Dermis blood vessel endothelial cell (primary cell): ENCODE measurements around the gene CYP26B1. TPM values are rescaled to one million over a fixed set of nuclear protein-coding genes. Genes with fewer than 3 reads are reported as not detected.

ENCODE experiments used
- DNase-seq: peaks from one replicate; pipeline ENCODE4 v3.0.0; 2010
- total RNA-seq: library from RNA; depleted of rRNA; stranded (reverse); fragments of >200 nt; gene quantifications from 2 replicates; pipeline ENCODE4 v1.2.3, GENCODE V29; 2014

Gene CYP26B1
- total RNA-seq, 1 donor from 2014 or later: under 0.01 TPM

DNA sequence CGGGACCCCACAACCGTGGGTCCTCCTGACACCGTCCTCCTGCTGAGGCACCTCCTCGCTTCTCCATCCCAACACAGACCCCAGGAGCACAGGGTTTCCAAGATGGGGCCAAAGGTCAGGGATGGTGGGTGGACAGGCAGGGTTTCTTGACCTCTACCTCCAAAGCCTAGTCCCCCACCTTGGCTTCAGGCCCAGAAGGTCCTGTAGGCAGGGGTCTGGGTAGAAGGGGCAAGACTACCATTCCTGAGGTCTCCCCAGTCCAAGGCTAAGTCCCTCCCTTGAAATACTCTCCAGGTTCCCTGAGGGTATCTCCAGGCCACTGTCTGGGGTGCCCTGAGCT is 7.1 kb downstream of the CYP26B1 start:
- DNase-seq: no peak

DNA sequence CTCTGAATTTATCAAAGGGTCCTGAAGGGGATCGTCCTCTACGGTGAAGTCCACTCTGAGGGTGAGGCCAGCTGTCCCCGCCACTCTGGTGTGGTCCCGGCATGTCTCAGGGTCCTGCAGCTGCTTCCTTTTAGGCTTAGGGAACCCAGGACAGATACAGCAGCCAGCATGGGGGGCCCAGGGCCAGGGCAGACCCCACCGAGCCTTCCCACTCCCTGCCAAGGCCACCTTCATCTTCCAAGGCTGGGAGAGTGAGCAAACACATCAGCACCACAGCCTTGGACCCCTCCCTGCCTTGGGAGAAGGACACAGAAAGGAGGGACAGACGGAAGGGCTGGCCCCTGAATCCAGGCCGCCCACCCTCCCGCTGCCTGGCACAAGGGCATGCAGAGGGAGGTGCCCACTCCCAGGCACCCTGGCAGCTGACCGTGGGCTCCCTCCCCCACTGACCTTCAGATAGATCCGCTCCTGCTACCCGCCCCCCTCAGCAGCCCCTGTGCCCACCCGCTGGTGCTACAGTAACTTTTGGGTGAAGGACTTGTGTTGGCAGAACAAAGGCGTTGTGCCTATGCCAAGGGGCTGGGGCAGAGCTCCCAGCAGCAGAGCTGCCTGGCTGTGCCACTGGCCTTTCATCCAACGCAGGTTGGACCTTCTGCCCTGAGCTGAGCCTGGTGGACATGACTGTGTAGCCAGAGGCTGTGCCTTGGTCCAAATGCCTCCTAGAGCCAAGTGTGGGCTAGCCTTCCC is 7.6 kb downstream of the CYP26B1 start:
- DNase-seq: no peak

DNA sequence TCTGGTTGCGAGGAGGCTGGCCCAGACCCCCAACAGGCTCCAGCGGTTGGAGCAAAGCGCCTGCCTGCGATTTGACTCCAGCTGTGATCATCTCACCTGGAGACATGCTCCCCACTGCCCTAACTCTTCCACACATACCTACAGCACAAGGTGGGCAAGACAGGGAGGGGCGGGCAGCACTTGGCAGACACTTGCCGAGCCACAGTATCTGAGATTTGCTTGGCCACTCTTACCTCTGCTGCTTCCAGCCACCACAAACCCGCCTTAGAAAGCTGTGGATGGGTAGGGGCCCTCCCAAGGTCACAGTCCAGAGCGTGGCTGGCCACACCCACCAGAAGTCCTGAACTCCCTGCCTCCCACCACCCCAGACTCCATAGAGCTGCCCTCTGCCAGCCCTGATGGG is 8.2 kb downstream of the CYP26B1 start:
- no peak for DNase-seq

DNA sequence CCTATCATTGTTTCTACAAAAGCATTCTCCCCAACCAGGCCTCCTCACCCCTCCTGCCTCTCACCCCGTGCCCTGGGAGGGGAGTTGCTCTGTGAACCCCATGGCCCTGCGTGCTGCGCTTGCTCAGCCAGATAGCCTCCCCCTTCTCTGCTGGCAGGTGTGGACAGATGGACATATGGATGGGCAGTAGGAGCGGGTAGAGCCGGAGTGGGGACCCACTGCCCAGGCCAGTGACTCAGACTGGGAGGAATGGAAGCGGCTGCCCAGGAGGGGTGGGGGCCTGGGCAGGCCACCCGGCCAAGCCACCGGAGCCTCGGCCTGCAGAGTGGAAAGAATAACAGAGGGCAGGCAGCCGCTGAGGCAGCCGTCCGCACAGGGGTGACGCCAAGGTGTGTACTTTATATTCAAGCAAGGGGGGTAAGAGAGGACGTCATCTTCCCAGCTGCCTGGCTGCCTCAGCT is 8.7 kb downstream of the CYP26B1 start:
- DNase-seq: no peak

DNA sequence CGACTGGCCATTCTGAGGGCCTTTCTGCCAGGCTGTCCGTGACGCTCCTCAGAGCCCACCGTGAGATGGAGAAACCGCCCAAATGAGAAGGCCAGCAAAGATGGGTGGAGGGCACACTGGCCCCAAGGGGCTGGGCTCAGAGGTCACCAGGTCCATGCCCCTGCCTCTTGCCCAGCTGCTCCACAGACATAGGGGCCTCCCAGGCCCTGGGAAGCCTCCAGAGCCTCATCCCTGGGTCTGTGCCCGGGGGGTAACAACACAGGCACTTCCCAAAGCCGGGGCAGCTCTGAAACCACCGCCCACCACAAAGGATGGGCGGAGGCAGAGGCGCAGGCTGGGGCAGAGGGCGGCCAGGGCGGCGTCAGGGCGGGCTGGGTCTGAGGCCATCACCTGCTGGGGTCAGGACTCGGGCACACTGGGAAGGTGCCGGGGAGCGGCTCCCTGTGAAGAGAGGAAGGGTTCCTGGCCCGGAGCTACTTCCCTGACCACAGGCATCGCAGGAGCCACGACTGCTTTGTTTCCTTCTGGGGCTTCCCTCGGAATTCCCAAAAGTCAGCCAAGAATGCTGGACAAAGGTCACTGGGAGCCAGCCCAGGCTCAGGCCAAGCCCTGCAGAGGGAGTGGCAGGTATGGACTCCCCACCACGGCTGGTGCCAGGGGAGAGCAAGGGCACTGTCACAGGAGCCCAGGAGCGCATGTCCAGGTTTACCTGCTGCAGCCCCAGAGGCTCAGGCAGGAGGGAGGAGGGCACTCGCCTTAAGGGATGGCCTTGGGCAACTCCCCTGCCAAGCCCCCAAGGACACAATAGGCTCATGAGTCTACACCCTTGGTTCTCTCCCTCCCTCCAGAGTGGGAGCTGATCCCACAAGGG is 9.4 kb downstream of the CYP26B1 start:
- no peak for DNase-seq

DNA sequence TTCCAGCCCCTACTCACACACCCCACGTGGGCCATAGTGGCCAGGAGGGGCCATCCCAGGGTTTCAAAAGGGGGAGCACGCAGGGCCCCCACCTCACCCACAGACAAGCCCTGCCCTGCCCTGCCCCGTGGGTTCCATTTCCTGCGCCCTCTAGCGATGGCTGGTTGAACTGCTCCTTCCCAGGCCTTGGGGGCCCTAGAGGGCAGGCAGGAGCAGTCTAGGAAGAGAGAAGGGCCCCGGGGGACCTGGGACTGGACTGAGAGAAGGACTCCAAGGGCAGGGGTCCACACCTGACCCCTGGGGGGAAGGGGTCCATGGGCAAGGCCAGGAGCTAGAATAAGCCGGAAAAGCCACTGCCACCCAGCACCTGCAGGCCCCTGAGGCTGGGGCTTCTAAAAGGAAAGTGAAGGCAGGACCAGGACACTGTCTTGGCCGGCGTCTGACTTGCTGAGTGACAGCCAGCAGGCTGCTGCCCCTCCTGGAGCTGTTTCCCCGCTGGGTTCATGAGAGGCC is 10.1 kb downstream of the CYP26B1 start:
- peak; percentile 72 for DNase-seq

DNA sequence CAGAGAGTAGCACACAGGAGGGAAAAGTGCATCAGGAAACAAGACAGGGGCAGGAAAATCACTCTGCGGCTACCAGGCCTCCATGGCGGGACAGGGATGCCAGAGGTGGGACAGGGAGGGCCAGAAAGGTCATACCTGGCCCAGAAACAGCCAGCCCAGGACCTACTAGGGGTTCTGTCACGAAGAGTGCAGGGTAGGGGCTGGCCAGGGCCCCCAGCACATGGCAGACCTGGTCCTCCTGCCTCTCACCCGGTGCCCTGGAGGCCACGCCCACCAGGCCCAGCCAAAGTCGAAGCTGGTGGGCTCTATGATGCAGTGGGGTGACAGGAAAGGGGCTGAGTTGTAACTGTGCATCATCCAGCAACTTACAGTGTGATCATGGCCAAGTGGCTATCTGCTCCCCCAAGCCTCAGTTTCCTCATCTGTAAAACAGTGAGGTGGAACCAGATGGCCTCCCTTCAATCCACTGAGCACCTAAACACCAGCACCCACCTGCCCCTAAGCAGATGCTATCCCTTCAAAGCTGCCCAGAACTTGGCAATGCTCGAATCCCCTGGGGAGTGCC is 10.6 kb downstream of the CYP26B1 start:
- DNase-seq: no peak

DNA sequence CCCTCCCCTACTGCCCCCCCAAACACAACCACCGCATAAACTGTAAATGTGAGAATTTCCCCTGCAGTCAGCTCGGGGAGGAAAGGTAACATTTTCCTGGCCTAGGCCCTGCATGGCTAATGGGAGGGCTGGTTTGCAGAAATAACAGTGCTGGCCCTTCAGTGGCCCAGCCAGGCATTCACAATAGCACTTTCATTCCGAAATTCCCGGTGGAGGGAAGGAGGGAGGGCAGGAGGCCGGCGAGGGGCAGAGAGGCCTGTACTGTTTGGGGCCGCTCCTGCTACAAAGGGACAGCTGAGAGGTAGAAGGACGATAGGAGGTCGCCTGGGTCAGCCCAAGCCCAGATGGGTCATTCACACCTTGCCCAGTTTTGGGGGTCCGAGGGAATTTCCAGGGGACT is 11.3 kb downstream of the CYP26B1 start:
- no peak for DNase-seq

DNA sequence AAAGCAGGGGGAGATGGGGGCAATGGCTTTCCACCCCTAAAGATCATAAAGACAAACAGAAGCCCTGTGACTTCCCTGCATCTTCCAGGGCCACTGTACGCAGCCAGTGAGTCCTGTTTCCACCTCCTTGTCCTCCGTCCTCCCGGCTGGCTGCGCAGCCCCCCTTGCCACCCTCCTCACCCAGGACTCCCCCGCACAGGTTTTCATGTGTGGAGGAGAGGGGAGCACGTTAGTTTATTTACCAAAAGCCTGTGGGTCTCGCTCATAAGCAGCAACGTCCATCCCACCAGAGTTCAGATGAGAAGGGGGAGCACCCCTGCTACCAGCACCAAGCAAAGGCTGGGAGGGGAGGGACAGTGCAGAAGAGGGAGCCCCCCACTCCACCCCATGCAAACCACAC is 11.7 kb downstream of the CYP26B1 start:
- DNase-seq: no peak

DNA sequence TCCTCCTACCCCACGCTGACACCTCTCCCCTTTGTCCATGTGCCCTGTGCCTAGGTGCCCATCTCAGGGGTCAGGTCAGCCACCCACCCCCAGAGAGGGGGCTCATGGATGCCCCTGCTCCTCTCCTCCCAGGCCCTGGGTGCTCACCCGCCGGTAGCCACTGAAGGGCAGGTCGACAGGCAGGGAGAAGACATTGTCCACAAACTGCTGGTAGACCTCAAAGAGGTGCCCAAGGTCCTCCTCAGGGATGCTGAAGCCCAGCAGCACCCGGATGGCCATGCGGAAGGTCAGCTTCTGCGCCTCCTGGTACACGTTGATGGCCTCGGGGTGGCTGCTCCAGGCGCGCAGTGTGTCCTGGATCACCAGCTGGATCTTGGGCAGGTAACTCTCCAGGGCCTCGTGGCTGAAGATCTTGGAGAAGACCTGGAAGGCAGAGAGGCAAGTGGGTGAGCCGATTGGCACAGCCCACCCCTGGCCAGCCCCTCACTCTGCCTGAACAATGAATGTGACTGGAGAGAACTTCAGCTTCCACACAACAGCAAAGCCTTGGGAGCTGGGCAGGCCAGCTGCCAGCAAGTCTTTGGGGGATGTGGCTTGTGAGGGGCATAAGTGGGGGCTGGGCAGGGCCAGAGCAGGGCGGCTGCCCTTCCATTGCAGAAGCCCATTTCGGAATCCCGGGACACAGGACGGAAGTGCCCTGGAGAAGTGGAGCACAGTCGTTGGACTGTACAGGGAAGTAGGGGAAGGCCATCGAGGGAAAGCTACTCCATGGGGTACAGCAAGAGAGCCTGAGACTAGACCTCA is 12.5 kb downstream of the CYP26B1 start:
- no peak for DNase-seq

DNA sequence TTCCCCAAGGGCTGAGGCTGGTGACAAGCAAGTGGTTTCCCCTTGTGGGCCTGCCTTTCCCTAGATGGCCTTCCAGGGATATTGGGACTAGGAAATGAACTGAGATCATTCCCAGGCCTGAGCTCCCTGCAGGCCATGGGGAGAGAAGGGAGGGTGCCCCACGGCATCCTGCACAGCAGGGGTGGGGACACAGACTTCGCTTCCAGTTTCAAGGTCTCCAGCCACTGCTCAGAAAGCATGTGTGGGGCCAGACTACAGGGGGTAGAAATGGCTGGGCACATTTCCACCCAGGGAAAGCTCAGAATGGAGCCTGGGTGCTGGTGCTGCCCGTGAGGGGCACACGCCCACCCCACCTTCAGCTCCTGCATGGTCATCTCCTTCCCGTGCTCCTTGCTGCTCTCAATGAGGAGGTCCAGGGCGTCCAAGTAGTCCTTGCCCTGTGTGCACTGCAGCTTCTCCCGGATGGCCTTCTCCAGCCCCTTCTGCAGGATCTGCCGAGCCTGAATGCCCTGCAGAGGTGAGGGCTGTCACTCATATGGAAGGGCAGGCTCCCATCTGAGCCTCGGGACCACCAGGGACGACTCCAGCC is 13.2 kb downstream of the CYP26B1 start:
- DNase-seq: no peak

DNA sequence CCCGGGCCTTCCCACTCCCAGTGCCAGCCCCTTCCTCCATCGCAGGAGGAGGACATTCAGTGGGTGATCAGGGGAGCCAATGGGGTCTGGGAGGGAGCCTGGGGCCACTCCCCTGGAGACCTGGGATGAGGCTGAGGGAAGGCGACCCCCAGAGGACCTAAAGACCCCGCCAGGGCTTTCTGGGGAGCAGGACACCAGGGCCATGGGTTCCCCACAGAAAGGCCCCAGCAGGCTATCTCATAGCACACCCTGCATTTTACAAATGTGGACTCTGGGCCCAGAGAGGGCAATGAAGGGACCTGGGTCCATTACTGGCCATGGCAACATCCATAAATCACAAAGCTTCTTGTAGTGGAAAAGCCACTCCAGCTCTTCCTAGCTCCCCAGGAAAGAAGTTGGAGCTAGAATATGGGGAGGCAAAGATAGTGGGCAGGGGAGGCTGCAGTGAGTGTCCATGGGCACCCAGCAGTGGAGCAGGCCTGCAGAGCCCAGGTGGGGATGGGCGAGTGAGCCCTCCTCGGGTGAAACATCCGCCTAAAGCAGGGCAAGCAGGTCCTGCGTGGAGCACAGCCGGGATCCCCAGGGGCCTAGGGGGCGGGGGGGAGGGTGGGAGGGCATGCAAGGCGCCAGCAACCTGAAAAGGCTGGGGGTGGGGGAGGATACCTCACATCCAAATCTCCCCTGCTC is 13.8 kb downstream of the CYP26B1 start:
- DNase-seq: no peak

DNA sequence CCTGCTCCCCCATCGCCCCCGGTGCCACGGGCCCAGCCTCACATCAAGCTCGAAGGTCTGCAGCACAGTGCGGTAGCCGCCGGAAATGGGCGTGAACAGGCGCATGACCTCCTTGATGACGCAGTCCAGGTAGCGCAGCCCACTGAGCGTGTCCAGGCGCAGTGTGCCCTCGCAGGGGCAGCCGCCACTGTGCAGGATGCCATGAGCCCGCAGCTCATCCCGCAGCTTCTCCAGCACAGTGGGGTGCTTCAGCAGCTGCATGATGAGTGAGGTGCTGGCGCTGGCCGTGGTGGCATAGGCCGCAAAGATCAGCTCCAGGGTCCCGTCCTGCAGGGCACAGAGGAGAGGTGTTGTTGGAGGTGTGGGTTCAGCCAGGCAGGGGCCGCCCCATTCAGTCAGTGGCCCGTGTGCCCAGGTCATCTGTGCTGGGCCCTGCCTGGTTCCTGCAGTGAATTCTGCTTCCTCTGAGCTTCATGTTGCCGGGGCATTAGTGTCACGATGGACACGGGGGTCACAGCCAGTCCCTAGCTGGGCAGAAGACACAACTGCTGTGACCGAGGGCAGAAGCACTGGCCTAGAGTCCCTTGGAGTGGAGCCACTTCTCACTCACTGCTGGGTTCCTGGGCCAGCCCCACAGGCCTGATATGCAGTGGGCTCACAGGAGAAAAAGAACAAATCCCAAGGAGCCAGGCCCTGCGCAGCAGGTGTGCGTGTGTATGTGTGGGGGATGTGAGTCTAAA is 14.5 kb downstream of the CYP26B1 start:
- no peak for DNase-seq

DNA sequence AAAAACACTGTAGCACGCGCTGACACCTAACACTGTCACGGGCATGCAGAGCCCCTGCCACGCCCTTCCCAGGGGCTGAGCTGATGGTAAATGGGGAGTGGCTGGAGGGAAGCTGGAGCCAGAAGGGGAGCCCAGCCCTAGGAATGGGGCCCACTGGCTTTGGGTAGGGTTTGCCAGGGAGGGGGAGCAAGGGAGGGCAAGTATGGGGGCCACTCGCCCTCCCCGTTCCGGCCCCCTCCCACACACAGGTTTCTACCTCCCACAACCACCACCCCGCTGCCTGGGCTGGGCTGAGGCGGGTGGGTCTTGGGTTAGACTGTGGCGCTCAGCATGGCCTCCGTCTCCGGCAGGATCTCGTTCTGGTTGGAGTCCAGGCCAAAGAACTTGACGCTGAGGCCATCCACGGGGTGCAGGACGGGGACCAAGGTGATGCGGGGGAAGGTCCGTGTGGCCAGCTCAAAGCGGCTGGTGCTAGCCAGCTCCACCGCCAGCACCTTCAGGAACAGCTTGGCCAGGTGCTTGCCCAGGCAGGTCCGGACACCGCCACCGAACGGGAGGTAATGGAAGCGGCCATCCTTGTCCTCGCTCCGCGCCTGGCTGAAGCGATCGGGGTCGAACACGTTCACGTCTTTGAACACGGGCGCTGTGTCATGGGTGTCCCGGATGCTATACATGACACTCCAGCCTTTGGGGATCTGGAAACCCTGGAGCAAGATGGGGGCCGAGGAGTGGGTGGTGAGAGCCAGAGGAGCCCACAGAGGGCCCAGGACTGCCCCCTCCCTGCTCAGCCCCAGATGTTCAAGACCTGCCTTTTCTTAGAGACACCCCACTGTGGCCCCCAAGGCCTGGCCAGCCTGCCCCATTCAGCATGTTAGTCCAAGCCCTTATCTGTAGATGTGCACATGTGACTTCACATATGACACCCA is 15.5 kb downstream of the CYP26B1 start:
- DNase-seq: no peak

DNA sequence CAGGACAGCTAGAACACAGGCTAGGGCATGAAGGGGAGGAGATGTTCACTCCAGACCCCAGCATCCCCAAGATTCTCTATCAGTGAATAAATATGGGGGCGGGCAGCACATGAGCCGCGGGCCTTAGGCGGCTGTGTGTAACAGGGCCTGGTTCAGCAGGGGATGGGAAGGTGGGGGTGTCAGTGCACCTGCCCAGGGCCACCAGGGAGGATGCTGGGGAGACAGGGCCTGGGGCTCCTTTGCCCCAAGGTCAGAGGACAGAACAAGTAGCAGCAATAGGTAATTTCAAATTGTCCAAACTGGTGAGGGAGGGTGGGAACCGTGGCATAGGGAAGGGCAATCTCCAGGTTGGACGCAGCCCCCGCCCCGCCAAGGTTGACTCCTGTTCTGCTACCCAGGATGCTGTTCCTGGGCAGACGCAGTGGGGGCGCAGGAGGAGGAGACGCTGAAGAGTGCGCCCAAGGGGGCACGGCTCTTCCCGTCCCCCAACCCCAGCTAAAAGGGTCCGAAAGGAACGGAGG is 16.2 kb downstream of the CYP26B1 start:
- no peak for DNase-seq

DNA sequence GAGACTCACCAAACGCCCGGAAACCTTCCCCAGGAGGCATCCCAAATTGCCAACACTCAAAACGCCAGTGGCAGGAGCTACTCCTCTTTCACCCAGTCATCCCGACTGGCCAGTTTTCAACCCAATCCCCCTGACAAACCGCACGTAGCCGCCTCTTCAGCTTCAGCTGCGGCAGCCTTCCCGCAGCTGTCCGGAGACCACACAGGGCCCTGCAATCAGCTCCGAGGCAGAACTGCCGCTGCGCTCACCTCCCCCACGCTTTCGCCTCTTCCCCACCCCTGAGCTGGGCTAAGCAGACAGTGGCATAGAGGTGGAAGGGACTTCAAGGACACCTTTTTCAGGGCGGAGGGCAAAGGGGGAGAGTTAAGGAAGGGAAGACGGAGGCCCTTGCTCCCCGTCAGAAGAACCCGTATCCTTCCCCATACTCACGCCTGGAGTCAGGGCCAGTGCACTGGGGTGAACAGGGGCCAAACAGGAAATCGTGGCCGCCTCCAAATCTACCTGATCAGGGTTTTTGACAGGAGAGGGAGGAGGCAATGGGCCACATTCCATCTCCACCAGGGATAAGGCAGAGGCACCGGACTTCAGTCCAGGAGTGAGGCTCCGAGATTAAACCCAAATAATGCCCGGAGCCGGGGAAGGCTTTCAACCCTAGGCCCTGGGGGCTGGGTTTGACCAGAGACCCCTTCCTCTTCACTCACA is 16.9 kb downstream of the CYP26B1 start:
- DNase-seq: no peak

DNA sequence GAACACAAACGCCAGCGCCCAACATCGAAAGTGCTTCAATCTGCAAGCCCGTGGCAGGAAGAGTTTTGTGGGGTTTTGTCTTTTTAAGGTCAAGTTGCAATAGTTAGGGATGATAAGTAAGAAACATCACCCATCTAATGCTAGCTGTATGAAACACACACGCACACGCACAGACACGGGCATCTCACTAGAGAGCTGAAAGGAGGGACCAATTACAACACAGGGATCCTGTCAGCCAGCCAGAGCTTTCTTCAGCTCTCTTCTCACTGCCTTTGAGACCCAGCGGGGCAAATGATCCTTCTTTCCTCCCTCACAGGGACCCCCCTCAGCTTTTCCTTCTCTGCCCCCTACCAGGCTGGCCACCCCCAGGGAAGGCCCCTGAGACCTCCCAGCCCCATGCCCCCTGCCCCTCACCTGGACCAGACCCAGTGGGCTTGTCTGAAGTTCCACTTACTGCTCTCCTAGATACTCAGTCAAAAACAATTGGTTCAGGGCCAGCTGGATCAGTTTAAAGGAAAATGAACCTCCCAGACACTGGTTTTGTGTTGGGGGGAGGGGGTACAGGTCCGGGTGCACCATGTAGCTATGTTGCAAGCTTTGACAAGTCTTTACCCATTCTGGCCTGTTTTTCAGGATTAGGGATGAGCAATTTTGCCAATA is 17.9 kb downstream of the CYP26B1 start:
- DNase-seq: no peak

DNA sequence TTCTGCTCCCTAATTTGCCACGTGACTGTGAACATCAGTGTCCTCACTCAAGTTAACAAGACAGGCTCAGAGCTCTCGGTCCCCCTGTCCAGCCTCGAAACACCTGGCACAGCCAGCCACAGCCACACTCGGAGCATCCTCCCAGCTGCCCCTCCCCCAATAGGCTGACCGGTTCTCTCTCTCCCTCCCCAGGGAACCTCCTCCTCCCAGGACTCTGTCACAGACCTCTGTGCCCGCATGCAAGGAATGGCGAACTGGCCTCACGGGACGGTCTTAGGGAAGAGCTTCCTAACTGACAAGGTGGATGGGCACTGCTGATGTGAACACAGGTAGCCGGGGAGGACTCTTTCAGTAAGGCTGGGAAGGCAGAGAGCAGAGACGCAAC is 18.8 kb downstream of the CYP26B1 start:
- no peak for DNase-seq
